ENCODE measurements around the gene DCAF4. TPM values are rescaled to one million over a fixed set of nuclear protein-coding genes. Genes with fewer than 3 reads are reported as not detected.

The DCAF4 gene
- polyA plus RNA-seq, 1 experiment: 14.7 TPM

DNA sequence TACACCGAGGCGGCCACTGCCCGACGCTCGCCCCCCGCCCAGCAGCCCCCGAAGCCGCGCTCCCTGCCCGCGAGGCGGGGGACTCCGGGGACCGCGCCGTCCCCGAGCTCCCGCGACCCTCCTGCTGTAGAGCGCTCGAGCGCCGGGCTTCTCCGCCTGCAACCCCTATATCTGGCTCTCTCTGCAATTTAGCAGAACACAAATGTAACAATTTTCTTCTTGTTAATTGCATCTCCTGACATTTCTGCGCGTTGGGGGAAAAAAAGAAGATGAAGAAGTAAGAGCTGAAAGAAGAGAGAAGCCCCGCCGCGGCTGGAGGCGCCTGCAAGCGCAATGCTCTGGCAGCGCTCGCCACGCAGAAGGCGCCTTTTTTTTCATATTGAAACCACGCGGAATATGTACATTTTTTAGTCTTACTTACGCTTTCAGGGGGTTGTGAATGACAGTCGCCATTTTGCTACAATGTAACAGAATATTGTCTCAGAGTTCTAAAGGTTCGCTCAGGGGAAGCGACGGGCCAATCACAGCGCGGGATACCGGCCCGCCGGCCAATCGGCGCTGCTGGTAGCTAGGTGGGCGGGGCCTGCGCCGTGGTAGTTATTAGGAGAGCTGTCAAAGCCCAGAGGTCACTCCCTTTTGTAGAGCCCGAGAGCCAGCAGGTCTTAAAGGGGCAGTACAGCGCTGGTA lies 32.5 kb upstream of the DCAF4 start, which contains the start of gene DPF3:
Gene DPF3, minus strand, starts transcription at position 466 of the 687 bp plus-strand sequence. Its CDS starts 13 bp downstream, at position 453.
- ChIA-PET POLR2A (interaction anchor here (0.7 to 1.3 kb wide), 9 partner anchors 10 to 377 kb away, joined by 3 to 5 read pairs (median 3); no protein-coding TSS in a partner anchor), CTCF (interaction anchor here (0.6 to 2.6 kb wide), 8 partner anchors 10 to 380 kb away, joined by 3 to 15 read pairs (median 4); no protein-coding TSS in a partner anchor)
- peak within 1 kb of the TSS; percentile 39 for H3K27ac ChIP-seq (ENCODE audit: low read depth, low read length)
- TF ChIP-seq CTCF (IDR thresholded peaks at IDR 0.05; ENCODE audit: low read depth, low read length): no peak
- DNase-seq (ENCODE audit: low read depth, low spot score): peak; percentile 91
- peak within 1 kb of the TSS; percentile 83 for H3K4me3 ChIP-seq (ENCODE audit: low read depth, low read length)
- H3K9me3 ChIP-seq (ENCODE audit: control insufficient read depth, insufficient read depth, low read length): no peaks in the 10 kb centered on the region; the same call in 1 of the 2 replicates
- H3K27me3 ChIP-seq (ENCODE audit: control insufficient read depth, insufficient read depth, low read length): no peaks in the 10 kb centered on the region

- CTCF ChIA-PET: interaction anchor here (0.7 to 2.6 kb wide), 7 partner anchors 9 to 380 kb away, joined by 3 to 15 read pairs (median 5); no protein-coding TSS in a partner anchor
- Histone ChIP-seq H3K4me3 (ENCODE audit: low read depth, low read length) (peak overlapping the region; percentile 57), H3K27ac (ENCODE audit: low read depth, low read length) (peak overlapping the region; percentile 39), H3K27me3 (ENCODE audit: control insufficient read depth, insufficient read depth, low read length) (no peaks in the 10 kb centered on the region), H3K9me3 (ENCODE audit: control insufficient read depth, insufficient read depth, low read length) (no peaks in the 10 kb centered on the region; the same call in 1 of the 2 replicates)
- POLR2A ChIA-PET: interaction anchor here (0.7 to 1.3 kb wide), 9 partner anchors 9 to 377 kb away, joined by 3 to 5 read pairs (median 3); no protein-coding TSS in a partner anchor
- no peak for DNase-seq (ENCODE audit: low read depth, low spot score)
- no peak for TF ChIP-seq CTCF (IDR thresholded peaks at IDR 0.05; ENCODE audit: low read depth, low read length)
These were observed 32.0 kb upstream of the DCAF4 start for GRCh38 chr14:72894323-72894622.

DNA sequence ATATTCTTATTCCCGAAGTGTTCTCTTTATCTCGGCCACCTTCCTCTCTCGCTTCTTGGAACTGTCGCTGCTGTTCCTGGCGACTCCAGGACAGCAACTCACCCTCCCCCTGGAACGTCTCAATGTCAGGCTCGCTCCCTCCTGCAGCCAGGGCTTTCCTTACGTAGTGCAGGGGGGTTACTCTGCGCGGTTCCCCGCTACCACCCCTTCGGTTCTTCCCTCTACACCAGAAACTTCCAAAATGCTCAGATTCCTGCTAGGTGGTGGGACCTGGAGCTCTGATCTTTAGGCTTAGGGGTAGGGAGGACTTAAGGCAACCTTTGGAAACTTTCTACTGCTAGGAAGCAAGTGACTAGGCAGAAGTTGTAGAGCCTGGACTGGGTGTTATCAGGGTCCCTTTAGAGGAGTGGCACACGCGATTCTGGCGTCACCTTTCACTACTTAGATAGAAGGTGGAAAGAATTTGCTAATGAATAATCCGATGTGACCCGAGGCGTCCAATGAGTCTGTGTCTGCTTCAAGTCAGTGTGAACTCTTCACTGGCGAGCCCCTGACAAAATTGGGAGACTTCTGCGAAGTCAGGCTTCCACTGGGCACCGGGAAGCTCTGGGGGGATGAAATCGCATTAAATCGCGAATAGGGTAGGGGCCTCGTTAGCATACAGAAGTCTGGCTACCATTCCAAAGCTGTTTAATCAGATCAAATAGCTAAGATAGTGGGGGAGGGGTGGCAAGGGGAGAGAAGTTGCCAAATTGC lies 31.5 kb upstream of the DCAF4 start:
- Histone ChIP-seq H3K4me3 (ENCODE audit: low read depth, low read length) (peak overlapping the region; percentile 57), H3K27me3 (ENCODE audit: control insufficient read depth, insufficient read depth, low read length) (no peaks in the 10 kb centered on the region), H3K9me3 (ENCODE audit: control insufficient read depth, insufficient read depth, low read length) (no peaks in the 10 kb centered on the region; the same call in 1 of the 2 replicates), H3K27ac (ENCODE audit: low read depth, low read length) (peak overlapping the region; percentile 39)
- DNase-seq (ENCODE audit: low read depth, low spot score): no peak
- ChIA-PET CTCF (interaction anchor here (0.7 to 2.6 kb wide), 8 partner anchors 9 to 381 kb away, joined by 3 to 15 read pairs (median 6); no protein-coding TSS in a partner anchor), POLR2A (interaction anchor here (0.7 to 1.3 kb wide), 8 partner anchors 9 to 378 kb away, joined by 3 to 5 read pairs (median 4); no protein-coding TSS in a partner anchor)
- TF ChIP-seq CTCF (IDR thresholded peaks at IDR 0.05; ENCODE audit: low read depth, low read length): no peak

DNA sequence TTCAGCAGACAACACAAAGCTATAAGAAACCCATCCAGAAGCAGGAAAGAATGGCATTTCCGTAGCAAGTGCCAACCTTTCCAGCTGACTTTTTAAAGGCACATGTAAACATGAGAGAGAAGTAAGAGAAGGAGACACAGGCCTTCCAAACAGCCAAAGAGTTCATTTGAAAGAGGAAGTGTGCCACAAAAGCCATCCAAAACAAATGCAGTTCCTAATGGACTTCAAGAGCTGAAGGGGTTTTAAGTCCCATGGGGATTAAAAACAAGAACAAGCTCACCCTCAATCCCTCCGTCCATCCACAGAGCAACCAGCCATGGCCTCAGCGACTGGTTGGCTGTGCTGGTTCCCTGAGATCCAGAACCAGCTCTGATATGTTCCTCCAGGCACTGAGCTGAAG lies 27.8 kb upstream of the DCAF4 start:
- ChIA-PET POLR2A (no interaction called here), CTCF (interaction anchor here (2.5 to 2.9 kb wide), 3 partner anchors 50 to 384 kb away, joined by 11 to 31 read pairs (median 13); no protein-coding TSS in a partner anchor)
- no peaks in the 10 kb centered on the region for H3K27me3 ChIP-seq (ENCODE audit: control insufficient read depth, insufficient read depth, low read length)
- H3K27ac ChIP-seq (ENCODE audit: low read depth, low read length): no peak overlapping the region
- TF ChIP-seq CTCF (IDR thresholded peaks at IDR 0.05; ENCODE audit: low read depth, low read length): no peak
- H3K9me3 ChIP-seq (ENCODE audit: control insufficient read depth, insufficient read depth, low read length): 0 out of 2 replicates have a peak, but pooled peaks cover 3% of the 10 kb centered on the region
- no peak overlapping the region for H3K4me3 ChIP-seq (ENCODE audit: low read depth, low read length)
- DNase-seq (ENCODE audit: low read depth, low spot score): no peak
